Fibroblast of mammary gland (primary cell): ENCODE data around the gene CCNQ.
A peak's percentile ranks its signal among the peaks of the same experiment; 100 is the strongest.

ENCODE experiments used
- DNase-seq: peaks from one replicate; pipeline ENCODE4 v3.0.0-alpha.2; 2010; ENCODE audit warnings: low read depth
- H3K4me3 ChIP-seq: 2 replicates; pipeline ENCODE4 v1.5.1; 2011; ENCODE audit warnings: low read depth, mild to moderate bottlenecking, low read length, moderate library complexity; ENCODE audit not compliant: control insufficient read depth
- TF ChIP-seq, protein P1 (sequence below): conservative IDR thresholded peaks from 2 replicates; pipeline ENCODE4 v1.5.1; 2011; ENCODE audit warnings: low read depth, low read length, inconsistent platforms; ENCODE audit not compliant: control insufficient read depth, insufficient read depth

The CCNQ gene

DNA sequence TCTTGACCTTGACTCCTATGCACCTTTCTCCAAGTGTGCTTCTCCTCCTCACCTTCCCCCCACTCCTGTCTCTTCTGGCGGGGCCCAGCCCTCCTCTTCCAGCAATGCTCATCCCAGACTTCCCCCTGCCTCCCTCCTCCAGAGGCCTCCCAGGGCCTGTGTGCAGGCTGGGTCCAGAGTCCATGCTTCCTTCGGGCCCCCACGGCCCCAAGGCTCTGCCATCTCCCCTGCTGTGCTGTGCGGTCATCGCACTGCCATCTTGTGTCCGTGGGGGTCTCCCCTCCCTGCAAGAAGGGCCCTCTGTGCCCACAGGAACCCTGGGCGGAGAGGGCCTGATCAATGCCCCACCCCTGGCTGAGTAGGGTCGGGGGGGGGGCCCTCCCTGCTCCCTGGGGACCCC is 54.2 kb downstream of the CCNQ start:
- no peak for DNase-seq
- no peak overlapping the region for H3K4me3 ChIP-seq
- TF ChIP-seq, protein P1, sequence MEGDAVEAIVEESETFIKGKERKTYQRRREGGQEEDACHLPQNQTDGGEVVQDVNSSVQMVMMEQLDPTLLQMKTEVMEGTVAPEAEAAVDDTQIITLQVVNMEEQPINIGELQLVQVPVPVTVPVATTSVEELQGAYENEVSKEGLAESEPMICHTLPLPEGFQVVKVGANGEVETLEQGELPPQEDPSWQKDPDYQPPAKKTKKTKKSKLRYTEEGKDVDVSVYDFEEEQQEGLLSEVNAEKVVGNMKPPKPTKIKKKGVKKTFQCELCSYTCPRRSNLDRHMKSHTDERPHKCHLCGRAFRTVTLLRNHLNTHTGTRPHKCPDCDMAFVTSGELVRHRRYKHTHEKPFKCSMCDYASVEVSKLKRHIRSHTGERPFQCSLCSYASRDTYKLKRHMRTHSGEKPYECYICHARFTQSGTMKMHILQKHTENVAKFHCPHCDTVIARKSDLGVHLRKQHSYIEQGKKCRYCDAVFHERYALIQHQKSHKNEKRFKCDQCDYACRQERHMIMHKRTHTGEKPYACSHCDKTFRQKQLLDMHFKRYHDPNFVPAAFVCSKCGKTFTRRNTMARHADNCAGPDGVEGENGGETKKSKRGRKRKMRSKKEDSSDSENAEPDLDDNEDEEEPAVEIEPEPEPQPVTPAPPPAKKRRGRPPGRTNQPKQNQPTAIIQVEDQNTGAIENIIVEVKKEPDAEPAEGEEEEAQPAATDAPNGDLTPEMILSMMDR = no peak

DNA sequence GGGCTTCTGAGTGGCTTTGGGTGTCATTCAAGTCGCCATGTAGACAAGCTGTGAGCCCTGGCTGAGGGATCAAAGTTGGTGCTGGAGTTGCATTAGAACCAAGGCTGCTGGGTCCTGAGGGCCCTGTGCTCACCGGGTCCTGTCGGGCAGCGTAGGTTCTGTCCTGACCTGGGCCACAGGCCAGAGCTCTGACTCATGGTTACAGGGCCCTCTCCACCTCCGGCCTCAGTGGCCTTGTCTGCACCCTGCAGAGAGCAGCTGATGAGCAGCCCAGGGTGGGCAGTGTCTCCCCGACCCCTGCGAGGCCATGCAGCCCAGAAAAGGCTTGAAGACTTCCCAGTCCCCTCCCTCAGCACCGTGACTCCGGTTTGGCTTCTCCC is 59.0 kb downstream of the CCNQ start:
- no peak overlapping the region for H3K4me3 ChIP-seq
- TF ChIP-seq, protein P1 = no peak
- DNase-seq = no peak

DNA sequence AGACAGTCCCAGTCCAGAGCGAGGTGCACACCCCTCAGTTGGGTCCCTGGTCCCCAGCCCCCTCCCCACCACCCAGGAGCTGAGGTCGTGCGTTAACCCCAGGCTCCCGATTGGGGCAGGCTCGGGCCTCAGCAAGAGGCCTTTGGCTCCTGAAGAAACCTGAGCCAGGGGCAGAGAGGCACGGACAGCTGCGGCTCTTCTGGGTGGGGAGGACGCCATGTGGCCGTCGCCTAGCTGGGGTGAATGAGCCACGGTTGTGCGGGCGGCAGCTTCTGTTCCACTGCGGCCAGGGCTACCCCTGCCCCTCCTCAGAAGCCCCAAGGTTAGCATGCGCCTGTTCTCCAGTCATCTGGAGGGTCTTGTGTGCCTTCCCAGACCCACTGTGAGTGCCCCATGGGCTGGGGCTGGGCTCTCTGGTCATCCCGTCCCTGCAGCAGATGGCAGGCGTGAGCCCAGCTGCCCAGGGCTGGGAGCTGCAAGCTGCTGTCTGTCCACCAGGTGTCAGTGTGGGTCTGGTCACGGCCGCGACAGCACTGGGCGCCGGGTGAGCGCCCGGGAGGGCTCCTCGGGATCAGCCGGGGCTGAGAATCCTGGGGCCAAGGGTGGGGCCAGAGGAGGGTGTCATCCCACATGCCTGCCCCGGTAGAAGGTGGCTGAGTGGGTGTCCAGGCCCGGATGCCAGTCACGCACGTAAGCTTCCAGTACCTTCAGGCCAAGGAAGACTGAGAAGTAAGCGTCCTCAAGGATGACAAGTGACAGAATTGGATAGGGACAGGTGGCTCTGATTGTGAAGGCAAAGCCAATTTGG is 59.6 kb downstream of the CCNQ start:
- TF ChIP-seq, protein P1 = peak; percentile 74
- DNase-seq = peak; percentile 55
- no peak overlapping the region for H3K4me3 ChIP-seq

DNA sequence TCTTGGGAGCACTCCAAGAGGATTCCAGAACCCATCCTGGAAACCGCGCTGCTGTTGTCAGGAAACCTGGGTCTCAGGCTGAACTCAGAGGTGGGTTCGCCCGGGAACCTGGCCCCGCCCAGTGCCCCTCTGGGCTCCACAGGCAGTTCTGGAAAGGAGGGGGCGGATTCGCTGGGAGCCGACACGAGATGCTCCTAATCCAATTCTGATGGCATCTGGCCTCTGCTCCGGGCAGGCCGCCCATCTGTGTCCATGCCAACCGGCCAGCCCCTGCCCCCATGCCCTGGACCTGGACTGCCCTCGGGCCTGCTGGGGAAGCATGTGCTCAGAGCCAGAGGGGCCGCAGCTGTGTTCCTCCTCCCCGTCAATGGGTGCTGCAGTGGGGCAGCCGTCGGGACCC is 60.5 kb downstream of the CCNQ start:
- no peak overlapping the region for H3K4me3 ChIP-seq
- TF ChIP-seq, protein P1 = no peak
- no peak for DNase-seq
